Inflammatory macrophage treated with lipopolysaccharide for 4 hours (primary cell): Measurements from ENCODE around the gene ZBTB46.

ENCODE experiments used
- DNase-seq: peaks from one replicate; pipeline ENCODE4 v3.0.0-alpha.2; 2020

The ZBTB46 gene

GRCh38 chr20:63836458-63837344, 5.6 kb upstream of the ZBTB46 start:
- no peak for DNase-seq

GRCh38 chr20:63835021-63835858, 4.2 kb upstream of the ZBTB46 start:
- peak; percentile 83 for DNase-seq

GRCh38 chr20:63834491-63834880, 3.4 kb upstream of the ZBTB46 start:
- no peak for DNase-seq

GRCh38 chr20:63833776-63834490, 2.9 kb upstream of the ZBTB46 start:
- DNase-seq = no peak

GRCh38 chr20:63831993-63832686, 1.1 kb upstream of the ZBTB46 start:
- peak; percentile 30 for DNase-seq

GRCh38 chr20:63831646-63831992, 555 bp upstream of the ZBTB46 start:
- DNase-seq = no peak

GRCh38 chr20:63829945-63830835, 874 bp downstream of the ZBTB46 start:
- DNase-seq = no peak

- no peak for DNase-seq
Observed at GRCh38 chr20:63829603-63829944, 1.5 kb downstream of the ZBTB46 start.

- no peak for DNase-seq
Observed at GRCh38 chr20:63828951-63829350, 2.1 kb downstream of the ZBTB46 start.

GRCh38 chr20:63828545-63828944, 2.5 kb downstream of the ZBTB46 start:
- DNase-seq = no peak

GRCh38 chr20:63828124-63828523, 2.9 kb downstream of the ZBTB46 start:
- no peak for DNase-seq

- no peak for DNase-seq
Observed at GRCh38 chr20:63826753-63827152, 4.3 kb downstream of the ZBTB46 start.

- no peak for DNase-seq
Observed at GRCh38 chr20:63825331-63826118, 5.5 kb downstream of the ZBTB46 start.

GRCh38 chr20:63823691-63824311, 7.3 kb downstream of the ZBTB46 start:
- no peak for DNase-seq

- peak; percentile 90 for DNase-seq
Observed at GRCh38 chr20:63822276-63822696, 8.8 kb downstream of the ZBTB46 start.

GRCh38 chr20:63821811-63822210, 9.3 kb downstream of the ZBTB46 start:
- DNase-seq = peak; percentile 51

- no peak for DNase-seq
Observed at GRCh38 chr20:63819224-63819921, 11.7 kb downstream of the ZBTB46 start.

GRCh38 chr20:63815615-63816253, 15.3 kb downstream of the ZBTB46 start:
- DNase-seq = no peak
